Measurements from ENCODE around the gene C1QTNF9.
"Not testable (repeated sequence)": the region's sequence is repeated elsewhere in the genome, so short reads cannot be mapped to it uniquely, and the experiment has no call there.

The C1QTNF9 gene, protein sequence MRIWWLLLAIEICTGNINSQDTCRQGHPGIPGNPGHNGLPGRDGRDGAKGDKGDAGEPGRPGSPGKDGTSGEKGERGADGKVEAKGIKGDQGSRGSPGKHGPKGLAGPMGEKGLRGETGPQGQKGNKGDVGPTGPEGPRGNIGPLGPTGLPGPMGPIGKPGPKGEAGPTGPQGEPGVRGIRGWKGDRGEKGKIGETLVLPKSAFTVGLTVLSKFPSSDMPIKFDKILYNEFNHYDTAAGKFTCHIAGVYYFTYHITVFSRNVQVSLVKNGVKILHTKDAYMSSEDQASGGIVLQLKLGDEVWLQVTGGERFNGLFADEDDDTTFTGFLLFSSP

DNA sequence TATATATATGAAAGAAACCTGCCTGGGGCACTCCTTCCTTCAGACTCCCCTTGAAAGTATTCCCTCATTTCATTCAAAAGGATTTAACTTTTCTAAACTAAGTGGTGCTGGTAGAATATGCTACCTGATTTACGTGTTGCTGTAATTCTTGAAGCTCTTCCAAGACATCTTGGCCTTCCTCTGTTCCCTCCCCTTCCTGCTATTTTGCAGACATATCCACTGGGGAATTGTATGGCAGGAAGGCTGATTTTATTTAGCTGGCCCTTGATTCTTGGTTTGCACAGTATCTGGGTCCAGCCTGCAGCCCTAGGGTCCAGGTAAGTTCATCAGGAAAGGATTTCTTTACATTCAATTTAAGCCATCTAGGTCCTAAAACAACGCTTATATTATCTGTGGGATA, at the start of gene C1QTNF9:
TSS of gene C1QTNF9 (plus strand) at position 281 of the 400 bp plus-strand sequence. CDS start 6,424 bp downstream, outside the sequence.
- DNase-seq: not testable (repeated sequence)

DNA sequence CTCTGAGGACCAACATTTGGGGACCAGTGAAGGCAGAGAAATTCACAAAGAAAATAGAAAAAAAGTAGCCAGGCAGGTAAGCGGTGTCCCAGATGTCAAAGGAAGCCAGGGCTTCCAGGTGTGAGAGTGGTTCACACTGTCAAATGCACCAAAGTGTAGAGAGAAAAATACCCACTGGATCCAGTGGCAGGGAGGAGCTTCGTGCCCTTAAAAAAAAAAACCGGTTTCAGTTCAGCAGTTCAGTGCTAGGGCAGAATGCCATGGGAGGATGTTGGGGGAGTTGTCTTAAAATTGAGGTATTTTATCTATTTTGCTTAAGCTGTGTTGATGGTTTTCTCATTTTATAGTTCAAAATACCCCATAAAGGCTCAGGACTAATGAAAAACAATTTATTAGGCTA, 47.8 kb upstream of the C1QTNF9 start:
- DNase-seq: no peak

DNA sequence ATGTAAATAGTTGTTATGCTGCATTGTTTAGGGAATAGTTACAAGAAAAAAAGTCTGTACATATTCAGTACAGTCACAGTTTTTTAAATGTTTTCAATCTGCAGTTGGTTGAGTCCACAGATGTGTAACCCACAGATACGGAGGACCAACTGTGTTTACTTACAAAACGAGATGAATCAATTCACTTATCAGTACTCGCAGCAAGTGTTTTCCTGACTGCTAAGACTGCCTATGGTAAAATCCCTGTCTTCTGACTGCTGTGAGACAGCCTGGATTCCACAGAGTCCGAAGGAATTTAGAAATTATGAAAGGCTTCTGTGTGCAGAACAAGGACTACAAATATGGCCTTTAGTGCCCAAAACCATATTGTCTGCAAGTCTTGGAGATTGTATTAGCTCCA, 45.7 kb upstream of the C1QTNF9 start:
- no peak for DNase-seq

DNA sequence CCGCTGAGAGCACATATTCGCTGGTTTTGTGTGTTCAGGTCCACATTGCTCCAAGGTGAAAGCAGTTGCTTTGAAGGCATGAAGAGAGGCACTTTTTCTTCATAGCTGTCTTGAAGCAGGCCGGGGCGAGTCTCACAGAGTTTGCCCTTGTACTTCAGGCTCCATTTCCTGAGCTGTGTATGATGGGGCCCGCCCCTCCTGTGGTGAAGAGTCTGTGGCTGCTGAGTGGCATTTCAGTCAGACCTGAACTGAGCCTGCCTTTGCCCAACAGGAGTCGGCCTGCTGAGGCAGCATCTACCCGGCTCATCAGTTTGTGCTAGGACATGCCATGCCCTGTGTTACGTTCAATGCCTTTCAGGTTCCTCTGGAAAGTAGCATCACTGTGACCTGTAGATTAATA, 44.4 kb upstream of the C1QTNF9 start:
- DNase-seq: no peak

DNA sequence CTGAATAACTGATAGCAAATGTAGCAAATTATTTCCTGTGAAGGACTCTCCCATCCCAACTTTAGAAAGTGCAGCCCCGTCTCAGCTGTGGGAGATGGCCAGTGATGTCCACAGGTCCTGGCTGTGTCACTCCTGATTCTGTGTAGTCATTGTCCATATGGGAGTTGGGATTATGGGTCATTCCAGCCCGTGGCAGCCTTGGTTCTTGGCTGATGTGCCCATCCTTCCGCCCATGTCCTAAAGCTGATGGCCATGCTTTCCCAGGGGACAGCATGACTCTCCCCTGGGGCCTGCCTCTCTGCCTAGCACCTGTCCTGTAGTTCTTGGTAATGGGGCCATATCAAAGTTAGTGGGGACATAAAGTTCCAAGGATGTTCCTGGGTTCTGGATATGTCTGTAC, 43.9 kb upstream of the C1QTNF9 start:
- DNase-seq: no peak

DNA sequence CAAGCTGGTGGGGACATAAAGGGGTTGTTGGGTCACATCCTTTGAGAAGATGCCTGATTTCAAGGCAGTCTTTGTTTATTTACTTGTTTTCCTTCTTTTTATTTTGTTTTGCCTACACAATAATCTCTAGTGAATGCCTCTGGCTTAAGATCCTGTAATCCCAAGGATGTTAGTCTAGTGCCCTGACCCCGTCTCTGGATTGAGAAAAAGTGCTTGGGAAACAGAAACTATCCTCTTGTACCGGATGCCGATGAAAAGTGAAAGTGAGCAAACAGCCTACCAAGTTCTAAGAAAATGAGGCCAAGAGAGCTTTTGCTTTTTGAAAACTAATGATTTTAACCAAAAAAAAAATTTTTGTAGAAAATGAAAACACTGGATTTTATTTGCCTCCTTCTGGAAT, 42.1 kb upstream of the C1QTNF9 start:
- no peak for DNase-seq

DNA sequence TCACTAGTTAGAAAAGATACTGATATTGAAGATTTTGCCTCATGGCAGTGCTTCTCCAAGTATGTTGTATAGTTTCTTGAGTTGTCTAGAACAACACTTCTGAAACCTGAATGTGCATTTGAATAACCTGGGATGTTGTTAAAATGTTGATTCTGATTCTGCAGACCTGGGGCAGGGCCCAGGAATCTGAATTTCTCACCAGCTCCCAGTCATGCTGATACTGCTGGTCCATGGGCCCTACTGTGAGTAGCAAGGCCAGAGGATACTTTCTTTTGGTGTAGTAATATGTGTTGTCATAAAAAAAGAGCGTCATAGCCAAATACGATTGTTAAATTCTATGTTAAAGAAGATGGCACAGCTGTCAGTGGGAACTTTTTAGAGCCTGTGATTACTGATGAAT, 41.6 kb upstream of the C1QTNF9 start:
- no peak for DNase-seq

DNA sequence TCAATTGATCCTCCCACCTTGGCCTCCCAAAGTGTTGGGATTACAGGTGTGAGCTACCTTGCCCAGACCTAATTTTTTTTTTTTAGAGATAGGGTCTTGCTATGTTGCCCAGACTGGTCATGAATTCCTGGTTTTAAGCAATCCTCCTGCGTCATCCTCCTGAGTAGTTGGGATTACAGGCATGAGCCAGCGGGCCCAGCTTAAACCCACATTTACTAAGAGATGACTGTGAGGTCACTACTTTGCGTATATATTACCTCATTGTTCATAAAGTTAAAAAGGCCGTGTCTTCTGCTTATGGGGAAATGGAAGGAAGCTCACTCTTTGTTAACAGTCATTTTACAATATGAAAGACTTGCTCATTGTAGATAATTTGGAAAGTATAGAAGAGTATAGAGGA, 39.6 kb upstream of the C1QTNF9 start:
- no peak for DNase-seq

DNA sequence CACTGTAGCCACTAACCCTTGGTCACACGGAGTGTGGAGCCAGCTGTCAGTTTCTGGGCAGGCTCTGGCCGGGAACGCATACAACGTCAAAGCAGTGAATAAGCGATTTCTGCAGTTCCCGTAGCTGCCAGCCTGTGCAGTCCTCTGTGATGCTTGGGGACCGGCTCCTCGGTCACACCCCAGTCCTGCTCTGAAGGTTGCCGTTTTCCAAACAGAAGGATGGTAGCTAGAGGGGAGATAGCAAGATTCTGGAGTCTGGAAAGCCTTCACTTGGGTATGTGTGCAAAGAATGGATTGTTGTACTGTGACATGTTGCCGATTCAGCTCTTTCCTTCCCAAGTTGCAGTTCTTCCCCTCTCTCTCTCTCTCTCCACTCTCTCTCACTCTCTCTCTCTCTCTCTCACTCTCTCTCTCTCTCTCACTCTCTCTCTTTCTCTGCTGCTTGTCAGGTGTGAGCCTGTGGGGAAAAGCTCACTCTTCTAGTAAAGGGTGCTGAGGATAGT, 38.7 kb upstream of the C1QTNF9 start:
- peak; percentile 88 for DNase-seq

DNA sequence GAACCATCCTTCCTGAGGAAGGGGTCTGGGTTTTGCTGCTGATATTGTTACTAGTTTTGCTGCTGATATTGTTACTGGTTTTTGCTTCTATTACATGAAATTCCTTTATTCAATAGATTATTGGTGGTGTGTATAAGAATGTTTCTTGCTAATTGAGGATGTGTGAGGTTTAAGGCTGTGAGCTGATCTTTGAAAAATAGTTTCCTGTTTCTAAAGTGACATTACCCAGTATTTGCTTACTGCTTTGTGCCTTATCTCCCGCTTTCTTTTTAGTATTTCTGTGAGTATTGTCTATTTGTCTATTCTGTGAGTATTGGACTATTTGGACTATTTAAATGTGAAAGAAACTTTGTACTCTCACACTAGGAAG, 38.2 kb upstream of the C1QTNF9 start:
- no peak for DNase-seq

DNA sequence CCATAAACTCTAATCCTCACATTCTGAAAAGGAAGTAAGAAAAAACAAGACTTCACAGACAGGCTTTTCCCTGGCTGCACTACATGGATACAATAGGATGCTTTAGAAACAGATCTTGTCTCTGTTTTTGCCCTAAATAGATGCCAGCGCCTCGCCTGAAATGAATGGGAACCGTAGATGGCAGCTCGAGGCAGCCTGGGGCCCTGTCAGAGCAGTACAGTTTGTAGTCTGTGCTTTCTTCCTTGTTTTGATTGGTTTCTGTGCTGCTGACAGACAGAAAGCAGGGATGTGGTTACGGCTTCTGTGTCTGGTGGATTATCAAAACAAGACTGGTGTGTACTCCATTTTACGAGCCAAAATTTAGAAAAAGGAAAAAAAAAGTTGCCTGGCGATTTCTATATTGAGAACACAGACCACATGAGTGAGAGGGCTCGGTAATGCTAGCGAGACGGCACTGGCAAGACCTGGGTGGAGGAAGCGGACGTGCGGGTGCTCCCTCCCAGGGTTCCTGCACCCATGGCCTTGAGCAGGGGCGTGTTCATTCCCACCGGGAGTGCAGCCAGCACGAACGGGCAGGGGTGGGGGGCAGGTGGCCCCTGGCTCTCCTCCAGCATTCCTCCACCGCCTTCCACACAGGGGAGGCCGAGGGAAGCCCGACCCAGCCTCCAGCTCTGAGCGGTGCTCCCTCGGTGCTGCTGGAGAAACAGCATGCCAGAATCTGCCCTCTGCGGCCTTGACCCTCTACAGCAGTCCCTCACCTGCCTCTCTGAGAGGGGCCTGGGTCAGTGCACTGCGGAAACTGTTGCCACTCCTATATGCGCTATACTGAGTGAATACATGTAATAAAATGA, 37.6 kb upstream of the C1QTNF9 start:
- DNase-seq: peak; percentile 84

DNA sequence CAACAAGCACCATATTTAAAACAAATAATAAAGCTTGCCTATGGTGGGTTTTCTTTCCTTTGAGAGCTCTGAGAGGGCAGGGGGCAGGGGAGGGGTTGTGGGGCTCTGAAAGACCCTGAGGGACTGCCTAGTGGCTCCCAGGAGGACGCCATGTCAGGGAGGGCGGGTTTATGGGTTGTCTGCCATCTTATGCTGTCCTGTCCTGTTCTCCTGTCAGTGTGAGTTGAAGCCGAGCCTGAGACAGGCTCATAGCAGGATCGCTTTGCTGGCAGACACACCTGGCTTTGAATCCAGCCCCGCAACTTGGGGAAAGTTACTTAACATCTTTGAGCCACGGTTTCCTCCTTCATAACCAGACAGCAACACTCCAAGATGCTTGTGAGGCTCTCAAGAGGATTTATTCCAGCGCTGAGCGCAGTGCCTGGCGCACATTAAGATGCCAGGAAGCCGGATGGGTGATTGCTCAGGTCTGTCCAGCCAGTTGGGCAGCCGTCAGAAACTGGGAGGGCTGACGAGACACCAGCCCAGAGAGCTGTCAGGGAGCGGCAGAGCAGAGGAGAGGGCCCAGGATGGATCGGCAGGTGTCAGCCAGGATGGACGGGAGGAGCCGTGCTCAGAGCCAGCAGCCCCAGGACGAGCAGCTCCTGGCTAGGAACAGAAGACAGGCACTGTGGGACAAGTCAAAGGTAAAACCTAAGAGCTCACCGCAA, 36.8 kb upstream of the C1QTNF9 start:
- DNase-seq: no peak

DNA sequence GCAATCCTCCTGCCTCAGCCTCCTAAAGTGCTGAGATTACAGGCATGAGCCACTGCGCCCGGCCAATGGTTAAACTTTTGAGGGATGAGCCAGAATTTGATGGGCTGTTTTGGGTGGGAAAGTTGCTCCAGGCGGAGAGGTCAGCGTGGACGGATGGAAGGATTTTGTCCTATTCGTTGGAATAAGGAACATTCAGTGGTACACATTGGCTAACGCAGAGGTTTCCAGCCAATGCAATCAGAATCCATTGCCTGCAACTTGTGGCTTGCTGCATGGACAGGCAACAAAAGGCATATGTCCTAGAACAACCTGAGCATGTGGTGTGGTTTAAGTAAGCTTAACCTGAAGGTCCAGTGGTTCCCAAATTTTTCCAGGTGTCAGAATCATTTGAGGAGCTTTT, 35.5 kb upstream of the C1QTNF9 start:
- no peak for DNase-seq

DNA sequence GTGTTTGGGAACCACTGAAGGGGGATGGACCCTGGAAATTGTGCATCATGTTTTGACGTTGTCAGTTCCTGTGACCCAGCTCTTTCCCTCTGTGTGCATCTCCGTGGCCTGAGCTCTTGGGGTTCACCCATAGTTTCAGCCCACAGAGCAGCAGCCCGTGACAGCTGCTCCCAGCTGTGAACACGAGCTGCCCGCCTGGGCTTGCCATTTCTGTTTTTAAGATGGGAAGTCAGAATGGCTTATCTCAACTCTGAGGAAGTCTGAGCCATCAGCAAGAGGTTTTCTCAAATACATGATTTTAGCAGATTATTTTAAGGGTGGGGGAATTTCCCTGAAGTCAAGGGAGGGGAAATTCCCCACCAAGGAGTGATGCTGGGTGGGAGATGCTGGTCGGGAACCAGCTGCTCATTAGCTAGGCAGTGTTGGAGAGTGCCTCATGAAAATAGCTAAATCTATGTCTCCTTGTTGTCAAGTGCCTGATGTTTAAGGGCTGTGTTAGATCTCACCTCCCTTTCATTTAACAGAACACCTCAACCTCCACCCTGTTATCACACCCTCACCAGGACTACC, 34.8 kb upstream of the C1QTNF9 start:
- peak; percentile 58 for DNase-seq

DNA sequence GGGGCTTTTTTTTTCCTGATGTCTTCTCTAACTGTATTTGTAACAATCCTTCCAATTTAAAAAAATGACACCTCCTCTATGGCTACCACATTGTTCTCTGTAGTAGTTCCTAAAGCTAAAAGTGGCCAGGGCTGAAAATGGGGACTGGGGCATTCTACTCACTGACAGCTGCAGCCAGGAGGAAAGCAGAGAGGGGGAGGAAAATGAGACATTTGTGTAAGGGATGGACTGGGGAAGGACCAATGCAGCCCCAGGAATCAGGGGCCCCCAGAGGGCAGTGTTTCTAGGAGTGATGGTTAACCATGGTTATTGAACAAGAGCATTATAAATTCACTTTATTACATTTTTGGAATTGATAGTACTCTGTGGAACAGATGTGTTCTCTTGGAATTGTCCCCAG, 34.3 kb upstream of the C1QTNF9 start:
- no peak for DNase-seq

DNA sequence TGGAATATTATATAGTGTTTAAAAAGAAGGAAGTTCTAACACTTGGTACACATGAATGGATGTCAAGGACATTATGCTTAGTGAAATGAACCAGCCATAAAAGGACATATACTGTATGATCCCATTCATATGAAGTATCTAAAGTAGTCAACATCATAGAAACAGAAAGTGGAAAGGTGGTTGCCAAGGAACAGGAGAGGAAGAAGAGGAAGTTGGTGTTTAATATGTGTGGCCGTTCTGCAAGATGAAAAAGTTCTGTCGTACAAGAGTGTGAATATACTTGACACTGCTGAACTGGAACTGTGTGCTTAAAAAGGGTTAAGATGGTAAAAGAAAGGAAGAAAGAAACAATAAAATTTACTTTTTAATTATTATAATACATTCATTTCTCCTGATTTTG, 33.1 kb upstream of the C1QTNF9 start:
- no peak for DNase-seq

DNA sequence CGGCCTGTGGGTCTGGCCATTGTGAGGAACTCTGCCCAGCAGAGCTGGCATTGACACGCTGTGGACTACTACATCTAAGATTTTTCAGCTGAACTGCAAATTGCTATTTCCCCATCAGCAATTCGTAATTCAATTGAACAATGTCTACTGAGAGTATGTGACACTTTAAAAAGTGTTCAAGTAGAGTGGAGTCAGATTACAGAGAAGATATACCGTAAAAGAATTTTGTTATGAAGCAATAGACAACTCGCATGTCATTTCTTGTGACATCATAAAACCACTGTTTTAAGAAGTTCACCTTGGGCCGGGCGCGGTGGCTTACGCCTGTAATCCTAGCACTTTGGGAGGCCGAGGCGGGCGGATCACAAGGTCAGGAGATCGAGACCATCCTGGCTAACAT, 32.5 kb upstream of the C1QTNF9 start:
- DNase-seq: no peak

DNA sequence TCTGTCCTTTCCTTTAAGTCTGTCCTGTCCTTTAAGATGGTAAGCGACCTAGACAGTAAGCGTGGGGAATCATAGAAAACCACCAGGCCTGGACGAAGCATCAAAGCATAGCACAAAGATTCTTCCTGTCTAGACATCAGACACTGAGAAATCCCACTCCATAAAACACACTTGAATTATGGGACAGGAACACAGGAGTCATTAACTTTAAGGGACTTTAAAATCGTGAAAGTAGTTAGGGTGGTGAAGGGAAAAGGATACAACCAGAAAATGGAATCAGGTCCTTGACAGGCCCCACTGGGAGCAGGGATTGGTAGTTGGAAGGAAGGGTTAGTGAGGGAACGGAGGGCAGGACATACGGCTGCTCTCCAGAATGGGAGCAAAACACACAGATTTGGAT, 31.6 kb upstream of the C1QTNF9 start:
- no peak for DNase-seq

DNA sequence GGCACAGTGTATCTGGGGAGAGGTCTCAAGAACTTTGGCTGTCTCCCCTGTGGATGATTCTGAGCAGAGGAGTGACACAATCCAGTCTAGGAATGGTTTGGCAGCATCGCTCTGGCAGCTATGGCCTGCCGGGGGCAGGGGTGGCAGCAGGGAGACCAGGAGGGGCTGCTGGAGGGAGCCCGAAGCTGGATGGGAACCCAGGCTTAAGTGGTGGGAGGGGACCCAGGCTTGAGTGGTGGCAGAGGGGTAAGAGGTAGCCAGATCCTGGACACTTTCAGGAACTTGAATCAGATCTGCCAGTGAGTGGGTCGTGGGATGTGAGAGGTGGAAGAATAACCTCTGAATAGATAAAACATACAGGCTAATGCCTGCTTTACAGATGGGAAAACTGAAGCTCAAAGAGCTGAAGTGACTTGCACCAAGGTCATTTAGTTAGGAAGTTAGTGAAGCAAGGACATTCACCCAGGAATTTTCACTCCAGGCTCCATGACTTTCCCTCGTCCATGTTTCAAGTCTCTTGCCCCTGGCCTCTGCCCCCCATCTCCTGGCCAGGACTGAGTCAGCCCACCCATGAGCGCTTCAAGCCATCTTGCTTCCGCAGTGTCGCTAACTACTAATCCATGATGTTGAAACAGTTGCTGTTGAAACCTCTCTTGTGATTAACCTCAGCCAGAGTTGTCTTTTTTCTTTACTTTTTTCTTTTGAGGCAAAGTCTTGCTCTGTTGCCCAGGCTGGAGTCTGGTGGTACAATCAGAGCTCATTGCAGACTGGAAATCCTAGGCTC, 29.9 kb upstream of the C1QTNF9 start:
- DNase-seq: no peak

DNA sequence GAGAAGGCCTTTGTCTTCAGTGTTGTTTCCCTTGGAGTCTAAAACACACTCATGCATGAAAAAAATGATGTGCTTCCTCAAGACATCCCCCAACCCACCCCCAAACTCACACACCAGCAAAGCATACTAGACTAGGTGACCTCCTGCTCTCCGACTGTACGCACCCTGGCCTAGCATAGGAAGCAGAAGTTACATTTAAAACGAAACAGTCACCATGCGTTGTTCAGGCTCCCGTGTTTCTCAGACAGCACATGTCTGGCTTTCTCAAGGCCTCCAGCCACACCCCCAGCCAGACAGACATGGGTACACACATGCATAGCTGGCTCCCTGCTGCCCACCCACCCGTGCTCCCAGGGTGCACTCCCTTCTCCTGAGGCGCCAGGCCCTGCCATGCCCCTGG, 28.7 kb upstream of the C1QTNF9 start:
- DNase-seq: peak; percentile 34

DNA sequence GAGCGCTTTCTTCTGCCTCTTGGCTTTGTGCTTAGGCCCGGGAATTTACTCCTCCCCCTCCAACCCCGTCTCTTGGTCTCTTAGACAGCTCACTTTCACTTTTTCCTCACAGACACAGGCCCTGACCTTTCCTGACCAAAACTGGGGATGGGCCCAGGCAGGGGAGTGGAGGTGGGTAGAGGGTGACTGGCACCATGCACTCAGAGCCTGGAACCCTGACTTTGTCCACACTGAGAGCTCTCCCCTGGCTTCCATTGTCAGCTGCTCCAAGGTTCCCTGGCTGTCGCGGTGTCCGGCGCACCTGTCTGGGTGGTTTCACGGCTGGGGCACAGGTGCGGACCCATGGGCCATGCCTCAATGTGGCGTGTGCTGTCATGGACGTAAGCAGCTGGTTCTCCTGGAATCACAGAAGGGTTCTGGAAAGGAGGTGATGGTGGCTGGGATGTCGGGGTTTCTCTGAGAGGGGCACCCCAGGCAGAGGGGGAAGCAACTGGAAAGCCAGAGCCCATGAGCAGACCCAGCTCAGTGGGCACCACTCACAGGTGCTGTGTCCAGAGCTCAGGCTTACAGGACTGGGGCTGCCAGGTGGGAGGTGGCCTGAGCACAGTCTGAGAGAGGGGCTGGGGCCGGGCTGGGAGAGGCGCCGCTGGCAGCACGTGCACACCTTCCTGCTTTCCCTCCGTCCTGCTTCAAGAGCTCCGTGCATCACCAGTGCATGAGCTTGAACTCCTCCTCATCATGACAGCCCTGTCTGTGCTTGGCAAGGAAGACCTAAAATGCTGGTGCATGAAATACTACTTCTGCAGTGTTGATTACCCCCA, 28.0 kb upstream of the C1QTNF9 start:
- no peak for DNase-seq

Data from midbrain (tissue), 1 donor.